ENCODE measurements around the gene PTPRD. TPM values are rescaled to one million over a fixed set of nuclear protein-coding genes. Genes with fewer than 3 reads are reported as not detected.

The PTPRD gene
- total RNA-seq, 1 donor from 2014 or later: 197 TPM

- Mint-ChIP-seq H3K9me3 (no peaks in the 10 kb centered on the region), H3K27me3 (no peaks in the 10 kb centered on the region), H3K4me3 (no peak overlapping the region), H3K4me1 (ENCODE audit: unreplicated experiment) (no peaks in the 10 kb centered on the region), H3K36me3 (no peaks in the 10 kb centered on the region), H3K27ac (no peak overlapping the region)
- no peak for TF ChIP-seq CTCF (conservative IDR thresholded peaks at IDR 0.05)
- DNase-seq (ENCODE audit: extremely low spot score, unreplicated experiment): no peak
These were observed 1000.5 kb downstream of the PTPRD start for GRCh38 chr9:9612270-9612669.

GRCh38 chr9:9605681-9606080, 1007.1 kb downstream of the PTPRD start:
- Mint-ChIP-seq H3K4me1 (ENCODE audit: unreplicated experiment) (peaks cover 3% of the 10 kb centered on the region), H3K27me3 (no peaks in the 10 kb centered on the region), H3K9me3 (no peaks in the 10 kb centered on the region), H3K27ac (no peak overlapping the region), H3K4me3 (no peak overlapping the region), H3K36me3 (no peaks in the 10 kb centered on the region)
- TF ChIP-seq CTCF (conservative IDR thresholded peaks at IDR 0.05): no peak
- DNase-seq (ENCODE audit: extremely low spot score, unreplicated experiment): no peak

GRCh38 chr9:9603345-9603744, 1009.5 kb downstream of the PTPRD start:
- H3K27ac Mint-ChIP-seq: no peak overlapping the region

GRCh38 chr9:9598723-9599122, 1014.1 kb downstream of the PTPRD start:
- no peak for DNase-seq (ENCODE audit: extremely low spot score, unreplicated experiment)
- TF ChIP-seq CTCF (conservative IDR thresholded peaks at IDR 0.05): peak; percentile 42
- Mint-ChIP-seq H3K4me1 (ENCODE audit: unreplicated experiment) (no peaks in the 10 kb centered on the region), H3K4me3 (no peak overlapping the region), H3K36me3 (no peaks in the 10 kb centered on the region), H3K27ac (no peak overlapping the region), H3K27me3 (no peaks in the 10 kb centered on the region), H3K9me3 (peaks cover 9% of the 10 kb centered on the region)

More at GRCh38 chr9:9603345-9603744, 1009.5 kb downstream of the PTPRD start:
- Mint-ChIP-seq H3K36me3 (no peaks in the 10 kb centered on the region), H3K4me3 (no peak overlapping the region), H3K27me3 (no peaks in the 10 kb centered on the region), H3K4me1 (ENCODE audit: unreplicated experiment) (peaks cover 3% of the 10 kb centered on the region), H3K9me3 (no peaks in the 10 kb centered on the region)
- no peak for DNase-seq (ENCODE audit: extremely low spot score, unreplicated experiment)
- no peak for TF ChIP-seq CTCF (conservative IDR thresholded peaks at IDR 0.05)

GRCh38 chr9:9592104-9592503, 1020.7 kb downstream of the PTPRD start:
- no peak overlapping the region for H3K27ac Mint-ChIP-seq
- DNase-seq (ENCODE audit: extremely low spot score, unreplicated experiment): no peak

More at GRCh38 chr9:9592104-9592503, 1020.7 kb downstream of the PTPRD start:
- no peaks in the 10 kb centered on the region for H3K27me3 Mint-ChIP-seq
- peaks cover 9% of the 10 kb centered on the region for H3K9me3 Mint-ChIP-seq
- H3K4me3 Mint-ChIP-seq: no peak overlapping the region
- TF ChIP-seq CTCF (conservative IDR thresholded peaks at IDR 0.05): no peak
- H3K4me1 Mint-ChIP-seq (ENCODE audit: unreplicated experiment): no peaks in the 10 kb centered on the region
- no peaks in the 10 kb centered on the region for H3K36me3 Mint-ChIP-seq
